RPMI7951 (cell line): Measurements from ENCODE around the gene PLTP. TPM values are rescaled to one million over a fixed set of nuclear protein-coding genes. Genes with fewer than 3 reads are reported as not detected.
"Not testable (repeated sequence)": the region's sequence is repeated elsewhere in the genome, so short reads cannot be mapped to it uniquely, and the experiment has no call there.

Experiments used
- DNase-seq: peaks from one replicate; pipeline ENCODE4 v3.0.0-alpha.2; 2012; ENCODE audit warnings: low read depth
- total RNA-seq: library from RNA; depleted of rRNA; stranded (reverse); fragments of >200 nt; shearing (Covaris generic); gene quantifications from 2 replicates; pipeline ENCODE4 v1.2.3, GENCODE V29; 2014

The PLTP gene
- total RNA-seq, 1 experiment from 2014 or later = 47.1 TPM

GRCh38 chr20:45944965-45945677 lies 33.2 kb upstream of the PLTP start:
- DNase-seq = no peak

DNA sequence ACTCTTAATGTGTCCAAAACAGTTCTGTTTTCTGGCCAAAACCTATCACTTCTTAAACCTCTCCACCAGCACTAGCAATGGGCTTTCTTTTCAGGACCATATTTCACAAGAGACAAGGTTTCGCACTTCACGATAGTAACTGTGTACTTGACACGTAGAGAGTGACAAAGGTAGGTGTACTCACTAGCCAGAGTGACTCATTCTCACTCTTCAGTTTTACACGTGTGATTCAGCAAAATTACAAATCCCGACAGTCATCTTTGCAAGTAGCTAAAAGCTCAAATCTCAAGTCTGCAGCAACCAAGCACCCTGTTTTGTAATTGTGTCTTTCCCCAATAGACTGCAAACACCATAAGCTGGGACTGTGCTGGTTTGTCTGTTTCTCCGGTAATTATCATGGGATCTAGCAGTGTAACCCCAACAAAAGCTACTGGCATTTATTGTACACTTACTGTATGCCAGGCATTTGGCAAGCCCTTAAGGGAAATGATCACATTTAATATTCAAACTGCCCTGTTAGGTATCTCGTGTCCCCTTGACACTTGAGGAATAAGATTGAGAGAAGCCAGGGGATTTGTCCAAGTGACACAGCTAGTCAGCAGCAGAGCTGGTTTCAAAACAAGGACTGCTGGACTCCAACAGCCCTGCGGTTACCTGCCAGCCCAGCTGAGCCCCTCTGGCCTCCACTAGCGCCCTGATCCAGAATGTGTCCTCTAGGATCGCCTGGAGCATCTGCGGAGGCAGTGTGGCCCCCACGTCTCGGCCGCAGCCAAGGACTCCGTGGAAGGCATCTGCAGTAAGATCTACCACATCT lies 32.4 kb upstream of the PLTP start:
- no peak for DNase-seq

DNA sequence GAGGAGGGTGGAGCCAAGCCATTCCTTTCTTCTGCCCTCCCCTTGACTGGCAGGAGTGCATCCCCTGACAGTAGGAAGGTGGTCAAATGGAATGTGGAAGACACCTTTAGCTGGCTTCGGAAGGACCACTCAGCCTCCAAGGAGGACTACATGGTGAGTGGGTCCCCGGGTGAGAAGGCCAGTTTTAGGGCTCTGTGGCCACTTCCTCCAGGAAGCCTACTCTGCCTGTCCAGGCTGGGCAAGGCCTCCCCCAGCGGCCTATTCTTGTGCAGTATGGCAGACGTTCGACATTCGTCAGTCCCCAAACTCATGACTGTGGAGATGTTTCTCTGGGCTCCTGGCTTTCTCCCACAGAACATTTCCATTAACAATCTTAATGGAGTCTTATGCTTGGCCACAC lies 31.7 kb upstream of the PLTP start:
- DNase-seq = no peak

DNA sequence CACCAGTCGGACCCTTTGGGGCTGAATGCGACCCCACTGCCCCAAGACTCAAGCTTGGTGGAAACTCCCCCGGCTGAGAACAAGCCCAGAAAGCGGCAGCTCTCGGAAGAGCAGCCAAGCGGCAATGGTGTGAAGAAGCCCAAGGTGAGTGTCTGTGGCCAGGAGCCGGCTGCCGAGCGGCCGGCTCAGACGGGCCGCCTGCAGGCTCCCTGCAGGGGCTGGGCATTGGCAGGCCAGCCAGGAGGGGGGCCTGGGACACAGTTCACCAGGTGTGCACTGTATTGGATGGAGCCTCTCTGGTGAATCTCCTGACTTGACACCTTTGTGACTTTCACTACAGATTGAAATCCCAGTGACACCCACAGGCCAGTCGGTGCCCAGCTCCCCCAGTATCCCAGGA lies 28.5 kb upstream of the PLTP start:
- no peak for DNase-seq

DNA sequence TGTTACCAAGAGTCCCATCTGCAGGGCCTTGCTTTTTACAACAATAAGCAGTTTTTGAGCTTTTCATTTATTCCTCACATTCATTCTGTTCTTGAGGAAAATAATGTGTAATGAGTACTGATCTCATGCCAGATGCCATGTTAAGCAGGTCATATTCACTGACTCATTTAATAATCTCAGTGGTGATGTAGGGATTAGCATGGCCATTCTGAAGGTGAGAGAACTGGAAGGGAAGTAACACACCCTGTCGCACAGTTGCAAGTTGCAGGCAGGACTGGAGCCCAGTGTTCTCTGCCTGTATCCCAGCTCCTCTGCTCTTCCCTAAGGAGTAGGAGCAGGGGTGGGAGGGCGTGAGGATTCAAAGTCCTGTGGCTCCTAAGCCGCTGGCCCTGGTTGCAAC lies 28.1 kb upstream of the PLTP start:
- no peak for DNase-seq

GRCh38 chr20:45938727-45939438 lies 26.9 kb upstream of the PLTP start:
- DNase-seq = no peak

GRCh38 chr20:45937765-45938164 lies 25.8 kb upstream of the PLTP start:
- no peak for DNase-seq

DNA sequence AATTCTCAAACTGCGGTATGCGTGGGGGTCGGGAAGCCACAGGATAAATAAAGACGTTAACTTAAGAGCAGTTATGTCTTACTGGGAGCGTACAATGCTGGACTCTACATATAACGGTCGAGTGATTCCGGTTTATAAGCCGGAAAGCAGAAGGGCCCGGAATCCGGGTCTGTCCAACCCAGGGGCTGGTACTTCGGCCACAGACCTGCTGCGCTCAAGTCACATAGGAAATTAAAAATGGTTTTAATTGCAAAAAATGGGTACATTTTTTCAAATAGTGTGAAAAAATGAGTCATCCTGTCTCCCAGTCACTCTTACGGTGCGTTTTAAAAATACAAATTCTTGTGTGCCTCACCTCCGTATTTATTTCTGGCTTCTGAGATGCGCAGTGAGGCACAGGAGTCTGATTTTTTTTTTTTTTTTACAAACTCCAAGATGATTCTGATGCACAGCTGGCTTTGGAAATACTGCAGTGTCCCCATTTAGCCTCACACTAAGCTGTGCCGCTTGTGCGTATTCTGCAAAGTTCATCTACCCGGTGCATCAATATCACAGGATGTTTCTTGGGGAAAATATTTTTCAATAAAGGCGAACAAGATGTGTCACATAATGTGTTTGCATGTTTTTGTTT lies 23.6 kb upstream of the PLTP start:
- DNase-seq = peak; percentile 43

DNA sequence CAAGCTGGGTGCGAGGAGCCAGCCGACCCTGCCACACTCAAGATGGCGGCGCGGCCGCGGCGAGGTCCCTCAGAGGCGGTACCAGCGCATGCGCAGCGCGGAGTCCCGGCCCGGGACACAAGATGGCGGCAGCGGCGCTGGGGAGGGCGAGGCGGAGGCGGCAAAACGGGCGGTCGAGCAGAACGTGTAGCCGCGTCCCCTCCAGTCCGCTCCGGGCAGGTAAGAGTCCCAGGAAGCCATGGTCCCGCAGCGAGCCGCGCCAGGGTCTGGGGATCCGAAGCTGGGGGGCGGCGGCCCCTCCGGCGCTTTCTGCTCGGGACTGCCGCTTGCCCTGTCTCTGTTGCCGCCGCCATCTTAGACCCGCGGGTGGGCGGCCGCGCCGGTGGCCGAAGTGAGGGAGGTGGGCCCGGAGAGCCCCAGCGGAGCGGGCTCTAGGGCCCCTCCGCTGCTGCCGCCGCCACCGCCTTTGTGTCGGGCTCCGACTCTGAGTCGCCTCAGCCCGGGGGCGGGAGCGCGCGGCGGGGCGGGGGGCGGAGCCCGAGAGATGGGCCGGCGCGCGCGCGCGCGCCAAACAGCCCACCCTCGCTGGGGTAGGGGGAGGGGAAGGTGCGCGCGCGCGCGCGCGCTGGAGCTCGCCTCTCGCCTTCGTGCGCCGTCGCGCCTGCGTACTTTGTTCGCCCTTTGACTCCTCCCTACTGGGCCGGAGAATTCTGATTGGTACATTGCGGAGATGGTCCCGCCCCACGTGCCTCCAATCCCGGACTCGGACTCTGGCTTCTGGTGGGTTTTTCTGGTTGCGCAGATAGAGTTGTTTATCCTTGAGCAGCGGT lies 22.8 kb upstream of the PLTP start, which contains the start of gene PCIF1:
Gene PCIF1, plus strand, starts transcription at position 98 of the 830 bp plus-strand sequence. CDS start 4,317 bp downstream, outside the sequence.
- DNase-seq = peak; percentile 98

DNA sequence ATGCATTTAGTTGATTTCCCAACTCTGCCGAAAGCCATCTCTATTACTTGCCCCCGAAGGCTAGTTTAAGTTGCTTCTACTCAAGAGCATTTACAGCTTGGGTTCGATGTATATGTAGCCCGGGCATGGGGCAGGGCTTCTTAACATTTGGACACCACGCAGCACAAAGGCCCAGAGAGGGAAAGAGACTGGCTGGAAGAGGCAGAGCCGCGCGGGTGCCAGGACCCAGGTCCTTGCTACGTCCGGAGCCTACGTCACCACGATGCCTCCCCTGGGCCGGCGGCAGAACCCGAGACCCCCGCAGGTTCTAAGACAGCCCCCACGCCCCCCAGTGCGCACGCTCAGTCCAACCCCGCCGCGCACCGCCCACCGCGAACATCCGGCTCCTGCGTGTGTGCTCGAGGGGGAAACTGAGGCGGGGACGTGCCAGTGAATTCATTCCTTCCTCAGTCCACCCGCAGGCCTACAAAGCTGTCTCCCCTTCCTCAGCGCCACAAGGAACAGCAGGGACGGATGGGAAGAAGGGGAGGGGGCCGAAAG lies 22.2 kb upstream of the PLTP start:
- DNase-seq = peak; percentile 52

DNA sequence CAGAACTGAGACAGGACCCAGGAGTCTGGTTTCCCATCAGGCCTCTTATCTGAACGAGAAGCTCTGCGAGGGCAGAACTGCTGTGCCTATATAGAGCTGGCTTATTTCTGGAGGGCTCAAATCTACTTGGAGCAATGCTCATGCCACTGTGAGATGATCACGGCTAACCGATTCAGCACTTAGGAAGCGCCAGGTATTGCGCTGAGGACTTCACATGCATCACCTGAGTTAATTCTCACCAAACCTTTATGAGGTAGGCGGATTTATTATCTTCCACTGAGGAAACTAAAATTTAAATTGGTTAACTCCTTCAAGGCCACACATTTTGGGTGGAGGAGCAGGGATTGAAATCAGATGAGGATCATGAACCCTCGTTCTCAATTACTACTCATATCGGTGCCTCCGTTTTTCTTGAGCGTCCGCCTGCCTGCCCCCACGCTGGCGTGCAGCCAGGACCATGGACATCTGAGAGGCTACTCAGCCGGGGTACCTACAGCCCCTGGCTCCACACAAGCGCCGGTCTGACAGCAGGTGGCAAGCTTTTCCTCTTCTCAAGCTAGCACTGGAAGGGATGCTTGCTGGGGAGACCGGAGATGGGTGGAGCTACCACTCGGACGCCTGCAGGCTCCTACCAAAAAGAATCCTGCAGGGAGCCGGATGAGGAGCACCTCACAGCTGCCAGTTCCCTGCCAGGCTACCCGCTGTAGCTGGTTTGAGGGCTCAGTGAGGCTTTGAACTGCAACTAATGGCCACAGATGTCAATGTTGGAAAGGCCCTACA lies 21.5 kb upstream of the PLTP start:
- peak; percentile 86 for DNase-seq

DNA sequence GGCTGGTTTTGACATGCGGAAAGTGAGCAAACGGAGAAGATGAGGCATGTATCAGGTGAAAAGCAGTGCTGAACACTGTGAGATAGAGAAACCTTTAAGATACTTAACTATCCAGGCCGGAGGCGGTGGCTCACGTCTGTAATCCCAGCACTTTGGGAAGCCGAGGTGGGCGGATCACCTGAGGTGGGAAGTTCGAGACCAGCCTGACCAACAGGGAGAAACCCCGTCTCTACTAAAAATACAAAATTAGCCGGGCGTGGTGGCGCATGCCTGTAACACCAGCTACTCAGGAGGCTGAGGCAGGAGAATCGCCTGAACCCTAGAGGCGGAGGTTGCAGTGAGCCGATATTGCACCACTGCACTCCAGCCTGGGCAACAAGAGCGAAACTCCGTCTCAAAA lies 19.7 kb upstream of the PLTP start:
- not testable (repeated sequence) for DNase-seq

- no peak for DNase-seq
These were observed 15.3 kb upstream of the PLTP start for GRCh38 chr20:45927071-45927878.

DNA sequence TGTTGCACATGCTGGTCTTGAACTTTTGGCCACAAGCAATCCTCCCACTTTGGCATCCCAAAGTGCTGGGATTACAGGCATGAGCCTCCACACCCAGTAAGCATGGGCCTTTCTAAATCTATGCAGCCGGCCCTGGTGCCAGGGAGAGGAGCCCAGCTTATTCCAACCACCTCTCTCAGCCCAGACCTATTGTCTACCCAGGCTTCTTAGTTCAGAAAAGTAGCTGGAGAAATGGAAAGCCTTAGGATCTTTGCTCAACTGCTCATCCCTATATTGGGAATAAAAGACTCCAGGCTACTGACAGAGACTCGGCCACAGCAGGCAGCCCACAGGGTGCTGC lies 14.7 kb upstream of the PLTP start:
- no peak for DNase-seq

DNA sequence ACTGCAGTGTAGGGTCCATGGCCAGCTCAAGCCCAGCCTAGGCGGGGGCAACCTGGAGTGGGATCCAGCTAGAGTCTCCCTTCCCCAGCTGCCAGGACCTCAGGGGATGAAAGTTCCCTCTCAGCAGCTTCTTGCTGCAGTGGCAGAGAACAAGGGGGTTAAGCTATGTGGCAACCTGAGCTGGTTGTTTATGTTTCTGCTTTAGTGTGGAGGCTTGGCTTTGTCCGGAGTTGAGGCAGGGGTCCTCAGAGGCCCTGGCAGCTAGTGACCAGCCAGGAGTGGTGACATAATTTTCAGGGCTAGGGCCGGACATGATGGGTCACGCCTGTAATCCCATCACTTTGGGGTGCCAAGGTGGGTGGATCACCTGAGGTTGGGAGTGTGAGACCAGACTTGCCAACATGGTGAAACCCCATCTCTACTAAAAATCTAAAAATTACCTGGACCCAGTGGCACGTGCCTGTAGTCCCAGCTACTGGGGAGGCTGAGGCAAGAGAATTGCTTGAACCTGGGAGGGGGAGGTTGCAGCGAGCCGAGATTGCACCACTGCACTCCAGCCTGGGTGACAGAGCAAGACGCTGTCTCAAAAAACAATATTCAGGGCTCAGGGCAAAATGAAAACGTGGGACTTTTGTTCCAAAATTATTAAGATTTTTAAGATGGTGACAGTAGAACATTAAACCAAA lies 14.0 kb upstream of the PLTP start:
- no peak for DNase-seq

- DNase-seq = peak; percentile 66
These were observed 12.7 kb upstream of the PLTP start for GRCh38 chr20:45924391-45925261.

DNA sequence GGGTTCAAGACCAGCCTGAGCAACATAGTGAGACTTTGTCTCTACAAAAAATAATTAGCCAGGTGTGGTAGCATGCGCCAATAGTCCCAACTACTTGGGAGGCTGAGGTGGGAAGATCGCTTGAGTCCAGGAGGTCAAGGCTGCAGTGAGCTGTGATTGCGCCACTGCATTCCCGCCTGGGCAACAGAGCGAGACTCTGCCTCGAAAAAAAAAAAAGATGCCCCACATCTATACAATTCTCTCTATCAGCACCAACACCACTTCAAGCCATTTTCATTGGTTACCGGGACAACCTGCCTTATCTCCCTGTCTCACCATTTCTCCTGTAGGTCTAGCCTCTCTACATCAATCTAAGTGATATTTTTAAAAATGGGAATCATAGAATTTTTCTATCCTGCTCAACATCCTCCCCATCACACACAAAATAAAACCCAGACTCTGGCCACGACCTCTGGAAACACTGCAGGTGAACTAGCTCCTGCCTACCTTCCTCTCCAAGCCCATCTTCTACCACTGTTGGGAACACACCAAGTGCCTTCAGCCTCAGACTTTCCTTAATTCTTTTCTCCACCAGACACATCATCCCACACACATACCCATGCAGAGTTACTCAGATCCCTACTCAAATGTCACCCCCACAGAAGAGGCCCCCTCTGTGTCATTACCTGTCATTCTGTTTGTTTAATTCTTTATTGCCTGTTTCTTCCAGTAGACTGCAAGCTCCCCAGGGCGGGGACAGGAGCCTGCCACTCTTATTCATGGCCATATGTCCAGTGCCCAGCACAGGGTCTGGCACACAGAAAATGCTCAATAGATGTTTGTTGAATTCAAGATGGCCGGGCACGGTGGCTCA lies 9.6 kb upstream of the PLTP start:
- DNase-seq = no peak
